Ishikawa (cell line): ENCODE measurements around the gene ZBTB47.

Experiments
- CEBPB ChIP-seq: IDR thresholded peaks from 2 replicates; pipeline ENCODE4 v1.6.1; 2012
- CREB1 ChIP-seq: IDR thresholded peaks from 2 replicates; pipeline ENCODE4 v1.6.1; 2012; ENCODE audit warnings: low read depth
- EGR1 ChIP-seq: IDR thresholded peaks from 2 replicates; pipeline ENCODE4 v1.6.1; 2012
- EP300 ChIP-seq: IDR thresholded peaks from 2 replicates; pipeline ENCODE4 v1.6.1; 2012; ENCODE audit warnings: borderline replicate concordance
- FOXM1 ChIP-seq: IDR thresholded peaks from 2 replicates; pipeline ENCODE4 v1.6.1; 2012; ENCODE audit warnings: low read depth, borderline replicate concordance
- NFIC ChIP-seq: IDR thresholded peaks from 2 replicates; pipeline ENCODE4 v1.6.1; 2012
- RAD21 ChIP-seq: IDR thresholded peaks from 2 replicates; pipeline ENCODE4 v1.6.1; 2012; ENCODE audit warnings: low read depth
- REST ChIP-seq: IDR thresholded peaks from 2 replicates; pipeline ENCODE4 v1.6.1; 2012; ENCODE audit warnings: low read depth, mild to moderate bottlenecking
- TAF1 ChIP-seq: IDR thresholded peaks from 2 replicates; pipeline ENCODE4 v1.6.1; 2012; ENCODE audit warnings: low read depth, mild to moderate bottlenecking
- TCF12 ChIP-seq: IDR thresholded peaks from 2 replicates; pipeline ENCODE4 v1.6.1; 2012; ENCODE audit warnings: low read depth
- TEAD4 ChIP-seq: IDR thresholded peaks from 2 replicates; pipeline ENCODE4 v1.6.1; 2012
- YY1 ChIP-seq: IDR thresholded peaks from 2 replicates; pipeline ENCODE4 v1.6.1; 2012; ENCODE audit warnings: low read depth
- ZBTB7A ChIP-seq: IDR thresholded peaks from 2 replicates; pipeline ENCODE4 v1.6.1; 2012; ENCODE audit warnings: low read depth
- TF ChIP-seq, protein P1 (sequence below): IDR thresholded peaks from 2 replicates; pipeline ENCODE4 v1.6.1; 2012
- TF ChIP-seq, protein P2 (sequence below): IDR thresholded peaks from 2 replicates; pipeline ENCODE4 v1.6.1; 2012

ZBTB47 gene

GRCh38 chr3:42713747-42714146, 60.2 kb downstream of the ZBTB47 start:
- TF ChIP-seq ZBTB7A: no peak
- TF ChIP-seq, protein P1, sequence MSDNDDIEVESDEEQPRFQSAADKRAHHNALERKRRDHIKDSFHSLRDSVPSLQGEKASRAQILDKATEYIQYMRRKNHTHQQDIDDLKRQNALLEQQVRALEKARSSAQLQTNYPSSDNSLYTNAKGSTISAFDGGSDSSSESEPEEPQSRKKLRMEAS: no peak
- no peak for TF ChIP-seq FOXM1
- no peak for TF ChIP-seq RAD21
- no peak for TF ChIP-seq REST
- no peak for TF ChIP-seq TEAD4
- TF ChIP-seq YY1: no peak
- TF ChIP-seq EGR1: no peak
- TF ChIP-seq NFIC: no peak
- TF ChIP-seq EP300: no peak
- no peak for TF ChIP-seq TAF1
- TF ChIP-seq CEBPB: no peak
- TF ChIP-seq, protein P2, sequence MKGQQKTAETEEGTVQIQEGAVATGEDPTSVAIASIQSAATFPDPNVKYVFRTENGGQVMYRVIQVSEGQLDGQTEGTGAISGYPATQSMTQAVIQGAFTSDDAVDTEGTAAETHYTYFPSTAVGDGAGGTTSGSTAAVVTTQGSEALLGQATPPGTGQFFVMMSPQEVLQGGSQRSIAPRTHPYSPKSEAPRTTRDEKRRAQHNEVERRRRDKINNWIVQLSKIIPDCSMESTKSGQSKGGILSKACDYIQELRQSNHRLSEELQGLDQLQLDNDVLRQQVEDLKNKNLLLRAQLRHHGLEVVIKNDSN: no peak
- no peak for TF ChIP-seq TCF12

DNA sequence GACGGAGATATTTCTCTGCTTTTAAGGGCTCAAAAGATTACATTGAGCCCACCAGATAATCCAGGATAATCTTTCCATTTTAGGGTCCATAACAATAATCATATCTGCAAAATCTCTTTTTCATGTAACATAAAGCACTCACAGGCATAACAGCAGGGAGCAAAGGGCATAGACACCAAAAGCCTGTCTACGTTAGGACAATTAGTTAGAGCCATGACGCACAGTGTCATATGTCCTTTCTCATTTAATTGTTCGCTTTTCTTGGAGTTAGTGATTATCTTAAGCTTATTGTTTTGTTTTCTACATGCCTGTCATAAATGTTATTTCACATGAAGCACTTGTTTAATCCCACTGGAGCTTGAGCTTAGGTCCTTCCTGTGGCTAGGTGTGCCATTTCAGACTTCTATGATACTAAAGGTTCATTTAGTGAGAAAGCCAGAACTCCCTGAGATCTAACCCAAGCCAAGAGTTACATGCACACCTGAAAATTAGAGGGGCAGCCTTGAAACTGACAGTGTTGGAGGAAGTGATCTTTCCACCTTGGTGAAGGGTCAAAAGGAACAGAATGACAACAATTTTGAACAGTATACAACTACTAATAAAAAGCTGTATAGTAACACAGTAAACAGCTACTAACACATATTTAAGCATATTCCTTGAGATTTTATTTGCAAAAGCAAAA, 60.8 kb downstream of the ZBTB47 start:
- TF ChIP-seq EP300: no peak
- TF ChIP-seq EGR1: no peak
- no peak for TF ChIP-seq NFIC
- TF ChIP-seq ZBTB7A: no peak
- TF ChIP-seq TCF12: no peak
- TF ChIP-seq, protein P2: no peak
- TF ChIP-seq YY1: no peak
- no peak for TF ChIP-seq CREB1
- TF ChIP-seq, protein P1: no peak
- no peak for TF ChIP-seq CEBPB
- no peak for TF ChIP-seq TAF1
- TF ChIP-seq TEAD4: no peak
- TF ChIP-seq RAD21: no peak
- no peak for TF ChIP-seq FOXM1
- TF ChIP-seq REST: no peak
